SK-N-SH (cell line): ENCODE measurements around the gene UPF2.

Experiments
- CHD2 ChIP-seq: fragments of 150-350 bp; IDR thresholded peaks from 2 replicates; pipeline ENCODE4 v1.6.1; 2018; ENCODE audit warnings: low read length; ENCODE audit not compliant: partially characterized antibody
- EP300 ChIP-seq, 2 experiments: IDR thresholded peaks; 2 replicates each; pipeline versions ENCODE4 v1.4.0 to v1.6.1; 2012; ENCODE audit warnings: borderline replicate concordance in 1 of 2, low read depth in 1 of 2, low read length in 1 of 2
- FOSL2 ChIP-seq: IDR thresholded peaks from 2 replicates; pipeline ENCODE4 v1.4.0; 2012; ENCODE audit warnings: low read depth, mild to moderate bottlenecking, moderate library complexity, borderline replicate concordance
- FOXJ3 ChIP-seq: sonication (generic); formaldehyde crosslinking; IDR thresholded peaks from 2 replicates; pipeline ENCODE4 v1.5.1; 2020; ENCODE audit warnings: mild to moderate bottlenecking, missing genetic modification reagents
- FOXM1 ChIP-seq: IDR thresholded peaks from 2 replicates; pipeline ENCODE4 v1.4.0; 2012; ENCODE audit warnings: low read depth, mild to moderate bottlenecking
- GATA2 ChIP-seq: sonication (generic); formaldehyde crosslinking; IDR thresholded peaks from 2 replicates; pipeline ENCODE4 v1.5.0; 2020; ENCODE audit warnings: mild to moderate bottlenecking, missing genetic modification reagents
- NFIC ChIP-seq: IDR thresholded peaks from 2 replicates; pipeline ENCODE4 v1.4.0; 2012; ENCODE audit warnings: borderline replicate concordance
- RCOR1 ChIP-seq: fragments of 150-350 bp; IDR thresholded peaks from 2 replicates; pipeline ENCODE4 v1.6.1; 2017; ENCODE audit warnings: antibody characterized with exemption, low read length
- SIN3A ChIP-seq: IDR thresholded peaks from 2 replicates; pipeline ENCODE4 v1.6.1; 2012; ENCODE audit warnings: low read depth, mild to moderate bottlenecking, low read length, moderate library complexity, borderline replicate concordance
- SMC3 ChIP-seq: IDR thresholded peaks from 2 replicates; pipeline ENCODE4 v1.6.1; 2012; ENCODE audit warnings: low read depth, low read length, improper control_type of control experiment
- YY1 ChIP-seq: IDR thresholded peaks from 2 replicates; pipeline ENCODE4 v1.4.0; 2012; ENCODE audit warnings: low read depth, mild to moderate bottlenecking
- TF ChIP-seq, protein P1 (sequence below): fragments of 200-600 bp; sonication (generic); IDR thresholded peaks from 2 replicates; pipeline ENCODE4 v1.6.1; 2017; ENCODE audit warnings: antibody characterized with exemption, mild to moderate bottlenecking, moderate library complexity
- TF ChIP-seq, protein P2 (sequence below): IDR thresholded peaks from 2 replicates; pipeline ENCODE4 v1.4.0; 2012; ENCODE audit warnings: low read depth, borderline replicate concordance

DNA sequence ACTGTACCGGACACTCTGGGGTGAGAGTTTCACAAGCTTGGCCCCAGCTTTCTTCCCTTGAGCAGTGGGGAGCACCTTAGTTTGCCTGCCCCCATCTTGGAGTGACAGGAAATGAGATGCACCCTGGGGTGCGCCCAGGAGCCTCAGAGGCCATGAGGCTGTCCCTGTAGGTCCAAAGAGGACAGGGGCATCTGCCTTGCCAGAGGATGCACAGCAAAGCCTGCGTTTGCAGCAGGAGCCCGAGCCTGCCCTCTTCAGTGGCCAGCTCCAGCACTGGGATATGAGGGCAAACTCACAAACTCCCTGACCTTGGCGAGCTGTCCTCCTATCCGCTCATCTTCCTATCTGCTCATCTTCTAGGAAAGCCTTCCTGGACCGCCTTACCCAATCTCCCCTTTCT lies 140.0 kb downstream of the UPF2 start:
- TF ChIP-seq EP300 (IDR thresholded peaks at IDR 0.05; ENCODE audit: borderline replicate concordance in 1 of 2, low read depth in 1 of 2, low read length in 1 of 2) = no peak
- TF ChIP-seq SMC3 = no peak
- TF ChIP-seq, protein P1, sequence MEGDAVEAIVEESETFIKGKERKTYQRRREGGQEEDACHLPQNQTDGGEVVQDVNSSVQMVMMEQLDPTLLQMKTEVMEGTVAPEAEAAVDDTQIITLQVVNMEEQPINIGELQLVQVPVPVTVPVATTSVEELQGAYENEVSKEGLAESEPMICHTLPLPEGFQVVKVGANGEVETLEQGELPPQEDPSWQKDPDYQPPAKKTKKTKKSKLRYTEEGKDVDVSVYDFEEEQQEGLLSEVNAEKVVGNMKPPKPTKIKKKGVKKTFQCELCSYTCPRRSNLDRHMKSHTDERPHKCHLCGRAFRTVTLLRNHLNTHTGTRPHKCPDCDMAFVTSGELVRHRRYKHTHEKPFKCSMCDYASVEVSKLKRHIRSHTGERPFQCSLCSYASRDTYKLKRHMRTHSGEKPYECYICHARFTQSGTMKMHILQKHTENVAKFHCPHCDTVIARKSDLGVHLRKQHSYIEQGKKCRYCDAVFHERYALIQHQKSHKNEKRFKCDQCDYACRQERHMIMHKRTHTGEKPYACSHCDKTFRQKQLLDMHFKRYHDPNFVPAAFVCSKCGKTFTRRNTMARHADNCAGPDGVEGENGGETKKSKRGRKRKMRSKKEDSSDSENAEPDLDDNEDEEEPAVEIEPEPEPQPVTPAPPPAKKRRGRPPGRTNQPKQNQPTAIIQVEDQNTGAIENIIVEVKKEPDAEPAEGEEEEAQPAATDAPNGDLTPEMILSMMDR = no peak
- TF ChIP-seq SIN3A = no peak
- no peak for TF ChIP-seq NFIC
- TF ChIP-seq GATA2 = no peak
- no peak for TF ChIP-seq FOXM1
- no peak for TF ChIP-seq FOSL2
- TF ChIP-seq YY1 = no peak
- no peak for TF ChIP-seq CHD2
- TF ChIP-seq, protein P2, sequence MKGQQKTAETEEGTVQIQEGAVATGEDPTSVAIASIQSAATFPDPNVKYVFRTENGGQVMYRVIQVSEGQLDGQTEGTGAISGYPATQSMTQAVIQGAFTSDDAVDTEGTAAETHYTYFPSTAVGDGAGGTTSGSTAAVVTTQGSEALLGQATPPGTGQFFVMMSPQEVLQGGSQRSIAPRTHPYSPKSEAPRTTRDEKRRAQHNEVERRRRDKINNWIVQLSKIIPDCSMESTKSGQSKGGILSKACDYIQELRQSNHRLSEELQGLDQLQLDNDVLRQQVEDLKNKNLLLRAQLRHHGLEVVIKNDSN = no peak
- no peak for TF ChIP-seq RCOR1
- TF ChIP-seq FOXJ3 = no peak
